Mesodermal cell (in vitro differentiated cells): ENCODE data around the gene CLNK.

Source experiments
- H3K27ac ChIP-seq: 2 replicates; pipeline ENCODE4 v1.7.0; 2013; ENCODE audit warnings: mild to moderate bottlenecking, low read depth, low read length, moderate library complexity; ENCODE audit not compliant: severe bottlenecking
- H3K36me3 ChIP-seq: 2 replicates; pipeline ENCODE4 v1.7.1; 2013; ENCODE audit warnings: mild to moderate bottlenecking, low read length, moderate library complexity; ENCODE audit not compliant: control insufficient read depth, insufficient read depth
- H3K4me1 ChIP-seq: one replicate; pipeline ENCODE4 v1.7.1; 2013; ENCODE audit warnings: mild to moderate bottlenecking, low read length; ENCODE audit not compliant: insufficient read depth, control insufficient read depth, poor library complexity, severe bottlenecking
- H3K4me3 ChIP-seq: 2 replicates; pipeline ENCODE4 v1.7.0; 2013; ENCODE audit warnings: low read length, control low read depth, mild to moderate bottlenecking; ENCODE audit not compliant: insufficient read depth, poor library complexity, severe bottlenecking; ENCODE audit errors: extremely low read depth
- H3K9me3 ChIP-seq: 2 replicates; pipeline ENCODE4 v1.7.1; 2013; ENCODE audit warnings: mild to moderate bottlenecking, low read length, moderate library complexity; ENCODE audit not compliant: control insufficient read depth
- whole genome bisulfite sequencing, 2 experiments: methylation state at CpG; one replicate each; pipeline ENCODE4 v1.1.5; 2013; ENCODE audit warnings: missing lambda C conversion rate in 2 of 2; ENCODE audit not compliant: insufficient coverage in 2 of 2; 5-methylcytosine and 5-hydroxymethylcytosine counted together

CLNK gene

DNA sequence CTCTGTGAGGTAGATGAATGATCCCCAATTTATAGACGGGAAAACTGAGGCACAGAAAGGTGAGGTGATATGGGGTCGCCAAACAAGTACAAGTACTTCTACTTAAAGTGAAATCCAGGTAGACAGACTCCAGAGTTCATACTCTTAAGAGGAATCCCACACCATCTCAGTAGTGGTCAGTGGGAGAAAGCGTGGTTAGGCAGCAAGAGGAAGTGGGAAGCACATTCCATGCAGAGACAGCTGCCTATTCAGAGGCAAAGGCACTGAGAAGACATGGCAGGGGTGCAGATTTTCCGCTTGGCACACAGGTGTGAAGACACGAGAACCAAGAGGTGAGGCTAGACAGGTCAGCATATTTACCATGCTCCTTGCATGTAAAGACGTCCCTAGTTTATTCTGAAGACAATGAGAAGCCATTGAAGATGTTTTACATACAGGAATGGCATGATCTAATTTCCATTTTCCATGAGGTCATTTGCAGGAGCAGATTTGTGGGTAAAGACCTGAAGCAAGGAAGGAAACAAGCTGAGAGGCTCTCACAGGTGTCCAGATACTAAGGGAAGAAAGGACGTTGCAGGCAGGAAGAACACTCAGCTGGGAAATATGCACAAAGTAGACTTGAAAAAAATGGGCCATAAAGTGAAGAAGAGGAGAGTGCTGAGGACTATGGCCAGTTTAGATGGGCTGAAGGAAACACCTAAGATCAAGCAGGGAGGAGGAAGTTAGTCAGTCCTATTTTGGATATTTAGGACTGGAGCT lies 17.3 kb upstream of the CLNK start:
- no peak overlapping the region for H3K4me3 ChIP-seq
- WGBS, 2 experiments: 78 to 94% methylated on average over 3 to 5 of the region's 7 CpGs
- H3K27ac ChIP-seq: no peak overlapping the region
- no peaks in the 10 kb centered on the region for H3K36me3 ChIP-seq
- no peaks in the 10 kb centered on the region for H3K9me3 ChIP-seq
- H3K4me1 ChIP-seq: peaks cover 12% of the 10 kb centered on the region

DNA sequence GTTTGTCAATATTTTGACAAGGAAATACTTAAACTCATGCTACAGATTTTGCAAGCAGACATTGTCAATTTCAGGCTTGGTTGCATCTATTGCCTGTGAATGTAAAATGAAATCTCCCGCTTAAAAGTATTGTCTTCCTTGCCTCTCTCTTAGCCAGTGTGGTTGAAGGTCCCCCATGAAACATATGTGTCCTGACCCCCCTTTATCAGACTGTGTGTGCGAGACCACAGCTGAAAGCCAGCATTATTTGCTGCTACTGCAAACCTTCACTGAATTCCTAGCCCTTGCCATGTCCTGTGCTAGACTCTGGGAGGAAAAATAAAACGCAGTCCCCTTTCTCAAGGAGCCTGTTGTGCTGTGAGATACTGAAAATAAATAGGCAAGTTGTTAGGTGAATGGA lies 16.6 kb upstream of the CLNK start:
- Histone ChIP-seq H3K4me1 (peaks cover 12% of the 10 kb centered on the region), H3K36me3 (no peaks in the 10 kb centered on the region), H3K27ac (no peak overlapping the region), H3K9me3 (no peaks in the 10 kb centered on the region), H3K4me3 (no peak overlapping the region)
- 86 to 90% methylated on average over 2 of the region's 3 CpGs for WGBS, 2 experiments

DNA sequence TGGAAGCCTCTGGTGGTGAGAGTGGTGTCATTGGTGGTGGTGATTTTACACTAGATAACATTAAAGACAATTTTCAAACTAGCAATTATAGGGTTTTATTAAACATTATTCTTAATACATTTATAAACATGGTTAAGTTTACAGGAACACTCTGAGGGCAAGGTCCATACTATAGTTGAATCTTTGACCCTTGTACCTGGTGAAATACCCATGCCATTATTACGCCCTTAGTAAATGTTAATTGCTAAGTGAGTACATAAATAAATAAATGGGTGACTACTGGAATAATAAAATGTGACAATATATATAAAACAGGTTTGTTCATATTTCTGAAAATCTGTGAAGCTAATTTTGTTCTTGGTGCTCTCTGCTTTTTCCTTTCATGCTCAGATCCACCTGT lies 13.6 kb upstream of the CLNK start:
- no peak overlapping the region for H3K4me3 ChIP-seq
- no peaks in the 10 kb centered on the region for H3K36me3 ChIP-seq
- no CpG with 5 or more reads among the region's 1 CpG for WGBS, 2 experiments
- peaks cover 12% of the 10 kb centered on the region for H3K4me1 ChIP-seq
- H3K27ac ChIP-seq: no peak overlapping the region
- H3K9me3 ChIP-seq: peaks cover 4% of the 10 kb centered on the region

DNA sequence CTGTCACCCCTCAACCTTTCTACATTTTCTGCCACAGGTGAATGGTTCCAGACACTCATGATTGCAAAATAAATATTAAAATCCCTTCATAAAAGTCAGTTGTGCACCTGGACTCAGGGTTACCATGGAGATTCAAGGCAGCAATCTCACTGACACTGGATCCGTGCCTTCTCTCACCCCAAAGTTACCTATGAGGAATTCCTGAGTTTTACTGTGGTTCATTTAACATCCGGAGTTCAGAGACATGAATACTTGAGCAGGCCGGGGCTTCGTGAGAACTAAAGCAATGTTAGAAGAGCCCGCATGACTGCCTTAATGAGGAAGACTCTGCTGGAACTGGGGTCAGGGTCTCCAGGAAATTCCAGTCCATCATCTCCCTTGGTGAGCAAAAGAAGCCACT lies 12.5 kb upstream of the CLNK start:
- Histone ChIP-seq H3K9me3 (peaks cover 4% of the 10 kb centered on the region), H3K36me3 (no peaks in the 10 kb centered on the region), H3K4me1 (peaks cover 6% of the 10 kb centered on the region), H3K27ac (no peak overlapping the region), H3K4me3 (no peak overlapping the region)
- WGBS, 2 experiments: 93 to 95% methylated on average over 5 of the region's 5 CpGs

DNA sequence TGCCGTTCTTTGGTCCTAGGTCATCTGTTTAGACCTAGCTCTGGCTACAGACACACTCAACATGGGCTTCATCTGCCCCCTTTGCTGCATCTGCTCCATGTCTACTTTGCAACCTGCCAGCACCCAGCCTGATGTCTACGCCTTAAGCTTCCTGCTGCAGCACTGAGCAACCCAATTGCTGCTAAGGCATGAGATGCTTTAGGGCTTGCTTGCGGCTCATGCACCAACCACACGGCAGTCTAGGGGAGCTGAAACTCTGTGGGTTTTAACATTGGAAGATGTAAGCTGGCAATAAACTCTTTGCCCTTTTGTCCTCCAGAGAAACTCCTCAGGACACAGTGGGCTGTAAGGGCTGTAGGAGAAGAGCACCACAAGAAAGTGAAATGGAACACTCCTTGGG lies 11.7 kb upstream of the CLNK start:
- Histone ChIP-seq H3K4me3 (no peak overlapping the region), H3K4me1 (no peaks in the 10 kb centered on the region), H3K9me3 (peaks cover 4% of the 10 kb centered on the region), H3K36me3 (no peaks in the 10 kb centered on the region), H3K27ac (no peak overlapping the region)
- 87 to 88% methylated on average over 1 to 4 of the region's 4 CpGs for WGBS, 2 experiments

DNA sequence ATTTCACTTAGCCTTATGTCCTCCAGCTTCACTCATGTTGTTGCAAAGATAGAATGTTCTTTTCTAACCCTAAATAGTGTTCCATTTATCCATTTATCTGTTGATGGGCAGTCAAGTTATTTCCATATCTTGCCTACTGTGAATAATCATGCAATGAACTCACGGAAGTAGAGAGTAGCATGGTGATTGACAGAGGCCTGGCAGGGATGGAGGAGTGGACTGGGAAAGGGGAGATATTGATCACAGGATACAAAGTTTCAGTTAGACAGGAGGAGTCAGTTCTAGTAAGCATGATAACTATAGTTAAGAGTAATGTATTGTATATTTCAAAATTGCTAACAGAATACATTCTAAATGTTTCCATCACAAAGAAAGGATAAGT lies 10.3 kb upstream of the CLNK start:
- H3K4me1 ChIP-seq: no peaks in the 10 kb centered on the region
- H3K9me3 ChIP-seq: peaks cover 4% of the 10 kb centered on the region
- H3K4me3 ChIP-seq: no peak overlapping the region
- 89 to 100% methylated on average over 1 of the region's 1 CpG for WGBS, 2 experiments
- H3K36me3 ChIP-seq: no peaks in the 10 kb centered on the region
- H3K27ac ChIP-seq: no peak overlapping the region

DNA sequence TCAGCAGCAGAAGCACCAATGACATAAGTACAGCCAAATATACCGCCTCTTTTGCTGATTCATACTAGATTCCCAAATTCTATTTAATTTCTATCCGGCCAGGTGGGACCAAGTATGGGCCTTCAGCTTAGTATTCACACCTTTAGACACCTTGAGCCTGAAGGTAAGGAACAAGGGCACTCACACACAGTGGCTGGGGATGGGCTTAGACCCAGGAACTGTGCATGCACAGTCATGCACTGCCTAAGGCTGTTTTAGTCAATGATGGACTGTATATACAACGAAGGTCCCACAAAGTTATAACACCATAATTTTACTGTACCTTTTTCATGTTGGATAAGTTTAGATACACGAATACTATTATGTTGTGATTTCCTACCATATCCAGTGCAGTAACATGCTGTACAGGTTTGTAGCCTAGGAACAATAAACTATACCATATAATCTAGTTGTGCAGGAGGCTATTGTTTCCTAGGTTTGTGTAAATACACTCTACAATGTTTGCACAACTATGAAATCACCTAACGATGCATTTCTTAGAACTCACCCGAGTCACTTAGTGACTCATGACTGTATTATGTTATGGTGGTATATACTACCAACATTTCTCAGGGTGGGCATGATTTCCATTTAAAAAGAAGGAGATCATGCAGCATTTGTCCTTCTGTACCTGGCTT lies 9.7 kb upstream of the CLNK start:
- Histone ChIP-seq H3K36me3 (no peaks in the 10 kb centered on the region), H3K4me3 (no peak overlapping the region), H3K4me1 (no peaks in the 10 kb centered on the region), H3K27ac (no peak overlapping the region), H3K9me3 (peaks cover 4% of the 10 kb centered on the region)
- WGBS, 2 experiments: 90 to 100% methylated on average over 2 of the region's 6 CpGs

DNA sequence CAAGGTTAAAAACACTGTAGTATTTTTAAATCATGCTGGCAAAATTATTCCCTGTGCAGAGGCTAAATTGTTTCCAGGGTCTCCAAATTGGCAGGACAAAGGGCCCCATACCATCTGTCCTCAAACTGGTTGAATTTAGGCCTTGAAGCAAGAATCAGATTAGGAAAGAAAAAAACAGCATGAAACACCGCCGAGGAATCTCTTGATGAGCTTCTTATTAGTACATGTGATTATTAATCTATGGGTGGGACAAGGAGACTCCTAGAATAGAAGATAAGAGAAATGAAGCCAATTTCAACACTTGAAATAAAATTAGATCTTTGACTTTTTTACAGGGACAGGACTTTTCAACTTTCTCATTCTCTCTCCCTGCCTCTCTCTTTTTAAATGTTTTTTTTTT lies 7.1 kb upstream of the CLNK start:
- Histone ChIP-seq H3K4me3 (no peak overlapping the region), H3K4me1 (no peaks in the 10 kb centered on the region), H3K27ac (no peak overlapping the region), H3K9me3 (peaks cover 4% of the 10 kb centered on the region), H3K36me3 (no peaks in the 10 kb centered on the region)
- no CpG with 5 or more reads among the region's 2 CpGs for WGBS, 2 experiments

DNA sequence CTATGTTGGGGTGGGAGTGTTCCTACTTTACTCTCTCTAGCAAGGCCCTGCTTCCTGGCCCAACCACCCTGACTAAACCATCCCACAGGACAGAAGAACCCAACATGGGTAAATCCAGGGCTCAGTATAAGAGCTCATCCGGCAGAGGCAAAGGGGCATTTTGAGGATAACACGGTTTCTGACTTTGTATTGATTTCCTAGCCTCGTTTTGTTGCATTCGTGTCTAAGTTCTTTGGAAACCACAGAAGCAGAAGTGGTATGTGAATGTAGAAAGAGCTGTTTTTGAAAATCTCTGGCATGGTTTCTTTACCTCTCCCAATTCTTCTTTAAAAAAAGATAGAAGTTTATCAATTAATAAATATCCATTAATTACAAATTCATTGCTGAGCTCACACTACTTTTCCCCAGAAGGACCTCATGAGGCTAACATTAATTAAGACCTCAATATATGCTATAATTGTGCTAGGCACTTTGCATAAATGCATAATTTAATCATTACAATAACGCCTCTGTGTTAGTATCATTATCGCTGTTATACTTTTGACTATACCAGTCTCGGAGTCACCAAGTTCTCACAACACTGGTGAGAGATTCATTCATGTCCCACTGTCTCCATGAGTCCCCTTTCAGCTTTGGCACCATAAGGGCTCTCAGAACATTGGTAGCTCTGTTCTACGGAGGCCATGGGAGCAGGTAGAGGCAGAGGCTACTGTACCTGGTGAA lies 5.8 kb upstream of the CLNK start:
- 86 to 91% methylated on average over 5 to 6 of the region's 8 CpGs for WGBS, 2 experiments
- Histone ChIP-seq H3K4me3 (no peak overlapping the region), H3K27ac (no peak overlapping the region), H3K4me1 (peaks cover 4% of the 10 kb centered on the region), H3K9me3 (peaks cover 4% of the 10 kb centered on the region), H3K36me3 (no peaks in the 10 kb centered on the region)

DNA sequence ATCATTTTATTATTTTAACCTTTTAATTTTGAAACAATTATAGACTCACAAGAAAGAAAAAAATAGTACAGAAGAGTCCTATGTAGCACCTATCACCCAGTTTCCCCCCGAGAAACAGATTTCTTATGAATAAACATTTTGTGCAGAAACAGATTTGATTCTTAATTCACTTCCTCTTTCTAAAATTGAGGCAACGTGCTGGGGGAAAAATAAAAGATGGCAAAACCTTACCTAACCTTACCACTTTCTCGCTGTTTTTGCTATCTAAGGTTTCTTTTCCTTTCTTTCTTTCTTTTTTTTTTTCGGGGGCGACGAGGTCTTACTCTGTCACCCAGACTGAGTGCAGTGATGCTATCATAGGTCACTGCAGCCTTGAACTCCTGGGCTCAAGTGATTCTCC lies 4.3 kb upstream of the CLNK start:
- H3K4me3 ChIP-seq: no peak overlapping the region
- no peaks in the 10 kb centered on the region for H3K36me3 ChIP-seq
- peaks cover 4% of the 10 kb centered on the region for H3K4me1 ChIP-seq
- no peak overlapping the region for H3K27ac ChIP-seq
- peaks cover 4% of the 10 kb centered on the region for H3K9me3 ChIP-seq
- 58 to 86% methylated on average over 2 to 4 of the region's 6 CpGs for WGBS, 2 experiments

DNA sequence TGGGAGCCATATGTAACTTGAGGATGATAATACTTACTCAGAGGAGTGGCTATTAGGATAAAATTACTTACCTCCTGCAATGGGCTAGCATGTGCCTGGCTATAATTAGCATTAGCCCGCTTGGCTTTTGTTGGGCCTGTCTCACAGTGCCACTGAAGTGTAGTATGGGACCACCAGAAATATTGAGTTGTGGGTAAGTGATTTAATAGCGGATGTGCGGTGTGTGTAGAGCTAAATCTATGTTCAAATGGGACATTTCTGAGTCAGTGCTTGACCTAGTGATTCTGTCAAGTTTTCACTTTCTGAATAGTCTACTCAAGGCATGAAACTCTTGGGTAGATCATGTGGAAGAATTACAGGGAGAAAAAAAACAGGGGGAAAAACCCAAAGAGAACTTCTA lies 3.5 kb upstream of the CLNK start:
- H3K36me3 ChIP-seq: no peaks in the 10 kb centered on the region
- no peak overlapping the region for H3K4me3 ChIP-seq
- WGBS, 2 experiments: 100% methylated on average over 2 to 3 of the region's 3 CpGs
- peaks cover 4% of the 10 kb centered on the region for H3K4me1 ChIP-seq
- H3K9me3 ChIP-seq: no peaks in the 10 kb centered on the region
- no peak overlapping the region for H3K27ac ChIP-seq
